Mesothelial cell of epicardium (in vitro differentiated cells): ENCODE measurements around the gene TMEM229A. TPM values are rescaled to one million over a fixed set of nuclear protein-coding genes. Genes with fewer than 3 reads are reported as not detected.

Experiments
- DNase-seq, 2 experiments: peaks; one replicate each; pipeline ENCODE4 v3.0.0; 2021; ENCODE audit warnings: low spot score in 2 of 2; ENCODE audit not compliant: unreplicated experiment in 2 of 2
- H3K27ac Mint-ChIP-seq: 2 replicates; pipeline ENCODE4 v1.8.0; 2021; ENCODE audit warnings: mixed read lengths
- H3K27me3 Mint-ChIP-seq: 2 replicates; pipeline ENCODE4 v1.8.0; 2021; ENCODE audit warnings: low read depth, mixed read lengths
- H3K36me3 Mint-ChIP-seq: 2 replicates; pipeline ENCODE4 v1.8.0; 2021; ENCODE audit warnings: mixed read lengths
- H3K4me1 Mint-ChIP-seq: 2 replicates; pipeline ENCODE4 v1.8.0; 2021; ENCODE audit warnings: mixed read lengths
- H3K4me3 Mint-ChIP-seq: 2 replicates; pipeline ENCODE4 v1.8.0; 2021; ENCODE audit warnings: mild to moderate bottlenecking, moderate library complexity, mixed read lengths
- H3K9me3 Mint-ChIP-seq: 2 replicates; pipeline ENCODE4 v1.8.0; 2021; ENCODE audit warnings: mixed read lengths
- CTCF ChIP-seq: fragments of 200-600 bp; sonication (generic); IDR thresholded peaks from one replicate; pipeline ENCODE4 v1.5.0; 2021; ENCODE audit warnings: antibody characterized with exemption; ENCODE audit not compliant: unreplicated experiment
- total RNA-seq: library from RNA; stranded (reverse); gene quantifications from 3 replicates; pipeline ENCODE4 v1.2.1, GENCODE V29; 2021

TMEM229A gene
- total RNA-seq, 1 donor from 2014 or later = 0.69 TPM

DNA sequence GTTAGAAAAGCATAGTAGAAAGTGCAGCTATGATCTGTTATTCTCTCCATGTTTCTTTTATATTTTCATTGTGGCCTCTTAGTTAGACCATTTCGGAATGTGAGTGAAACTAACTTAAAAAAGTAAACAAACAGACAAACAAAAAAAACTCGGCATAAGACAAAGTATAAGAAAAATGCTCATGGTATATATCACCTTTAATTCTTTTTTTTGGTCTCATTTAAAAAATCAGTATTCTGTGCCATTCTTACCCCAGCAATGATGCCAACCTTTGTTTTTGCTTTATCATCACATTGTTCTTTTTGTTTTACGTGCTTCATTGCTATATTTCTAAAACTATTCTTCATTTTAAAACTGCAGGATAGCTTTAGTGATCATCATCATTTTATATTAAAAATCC, 2.8 kb upstream of the TMEM229A start:
- DNase-seq = no peak
- TF ChIP-seq CTCF = no peak
- H3K4me3 Mint-ChIP-seq = no peak overlapping the region
- H3K4me1 Mint-ChIP-seq = peaks cover 6% of the 10 kb centered on the region
- no peaks in the 10 kb centered on the region for H3K36me3 Mint-ChIP-seq
- no peaks in the 10 kb centered on the region for H3K9me3 Mint-ChIP-seq
- peaks cover 57% of the 10 kb centered on the region for H3K27me3 Mint-ChIP-seq
- no peak overlapping the region for H3K27ac Mint-ChIP-seq

DNA sequence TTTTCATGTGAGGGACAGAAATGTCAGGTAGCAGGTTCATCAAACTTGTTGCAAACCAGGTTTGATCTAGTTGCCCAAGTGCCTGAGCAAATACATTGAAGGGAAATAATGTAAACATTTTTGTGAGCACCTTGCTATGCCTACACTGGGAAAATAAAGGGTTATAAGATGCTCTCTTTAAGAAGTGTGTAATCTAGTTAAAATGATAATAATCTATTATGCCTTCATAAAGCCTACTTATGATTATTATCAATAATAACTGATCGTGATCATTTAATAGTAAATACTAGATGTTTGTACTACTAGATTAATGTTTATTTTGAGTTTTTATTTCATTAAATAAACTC, 1.9 kb upstream of the TMEM229A start:
- no peak for DNase-seq
- Mint-ChIP-seq H3K4me1 (peaks cover 10% of the 10 kb centered on the region), H3K27me3 (peaks cover 64% of the 10 kb centered on the region), H3K36me3 (no peaks in the 10 kb centered on the region), H3K27ac (no peak overlapping the region), H3K9me3 (no peaks in the 10 kb centered on the region), H3K4me3 (peak overlapping the region; percentile 50)
- TF ChIP-seq CTCF = no peak

DNA sequence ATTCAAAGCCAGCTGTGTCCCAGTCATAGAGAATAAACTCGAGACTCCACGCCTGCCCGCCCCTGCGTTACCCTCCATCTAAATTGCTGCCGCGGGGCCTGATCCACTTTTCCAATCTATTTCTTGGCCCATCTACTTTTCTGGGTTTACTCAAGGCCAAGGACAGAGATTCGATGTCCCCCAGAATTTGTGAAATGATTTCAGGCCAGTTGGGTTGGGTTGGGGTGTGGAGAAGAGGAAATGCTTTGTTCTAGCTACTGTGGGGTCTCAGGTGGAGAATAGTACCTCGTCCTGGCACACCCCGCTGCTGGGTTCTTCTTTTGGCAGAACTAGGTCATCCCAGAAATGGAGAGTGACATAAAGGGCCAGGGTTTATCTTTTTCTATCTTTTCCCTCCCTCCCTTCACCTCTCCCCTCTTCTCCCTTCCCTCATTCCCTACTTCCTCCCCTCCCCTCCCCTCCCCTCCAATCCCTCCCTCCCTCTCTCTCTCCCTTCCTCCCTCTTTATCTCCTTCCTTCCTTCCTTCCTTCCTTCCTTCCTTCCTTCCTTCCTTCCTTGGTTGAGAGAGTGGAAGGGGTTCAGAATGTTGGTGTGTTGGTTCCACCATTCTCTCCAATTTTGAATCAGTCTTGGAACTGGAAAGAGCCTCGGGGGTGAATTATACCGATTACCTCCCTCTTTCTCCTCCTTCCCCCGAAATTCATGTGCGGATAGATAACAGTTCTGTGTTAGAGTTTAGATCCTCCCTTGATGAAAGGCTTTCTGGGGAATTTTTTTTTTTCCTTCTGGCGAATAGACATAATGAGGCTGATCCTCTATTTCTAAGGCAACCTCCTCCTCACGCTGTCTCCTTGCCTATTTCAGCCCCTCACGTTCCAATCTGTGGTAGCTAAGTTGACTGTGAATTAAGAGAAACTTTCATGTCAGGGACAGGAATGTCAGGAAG, 1.2 kb upstream of the TMEM229A start:
- Mint-ChIP-seq H3K27me3 (peaks cover 67% of the 10 kb centered on the region), H3K4me1 (peaks cover 15% of the 10 kb centered on the region), H3K27ac (no peak overlapping the region), H3K4me3 (peak overlapping the region; percentile 65), H3K36me3 (no peaks in the 10 kb centered on the region), H3K9me3 (no peaks in the 10 kb centered on the region)
- no peak for DNase-seq
- TF ChIP-seq CTCF = no peak

DNA sequence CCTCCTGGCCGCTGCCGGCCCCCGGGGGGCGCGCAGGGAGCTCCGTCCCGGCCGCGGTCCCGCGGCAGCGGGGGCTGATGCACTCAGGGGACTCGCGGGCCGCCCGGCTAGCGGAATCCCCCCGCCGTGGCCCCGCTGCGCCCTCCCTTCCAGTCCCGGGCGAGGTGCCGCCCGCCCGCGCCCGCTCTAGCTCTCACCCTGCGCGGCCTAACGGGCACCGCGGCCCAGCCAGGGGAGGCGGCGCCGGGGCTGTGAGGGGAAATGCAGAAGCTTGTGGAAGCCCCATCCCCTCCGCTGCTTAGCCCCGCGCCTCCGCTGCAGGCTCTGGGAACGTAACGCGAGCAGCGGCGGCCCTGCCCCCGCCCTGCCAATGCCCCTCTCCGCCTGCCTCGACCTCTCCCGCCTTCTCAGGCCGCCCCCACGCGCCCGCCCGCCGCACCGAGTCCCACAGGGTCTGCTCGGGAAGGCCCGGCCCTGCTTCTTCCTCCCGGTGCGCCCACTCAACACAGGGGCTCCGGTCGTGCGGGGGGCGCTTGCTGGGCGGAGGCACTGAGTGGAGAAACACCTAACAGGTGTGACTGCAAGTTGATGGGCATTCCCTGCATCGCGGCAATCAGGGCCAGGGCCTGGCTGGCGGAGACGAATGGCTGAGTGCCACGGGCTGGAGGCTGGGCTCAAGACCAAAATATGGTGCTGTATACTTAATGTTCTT, 384 bp upstream of the TMEM229A start:
- Mint-ChIP-seq H3K9me3 (no peaks in the 10 kb centered on the region), H3K4me1 (peaks cover 15% of the 10 kb centered on the region), H3K4me3 (peak overlapping the region; percentile 65), H3K27ac (no peak overlapping the region), H3K36me3 (no peaks in the 10 kb centered on the region), H3K27me3 (peaks cover 66% of the 10 kb centered on the region)
- DNase-seq = peak in 1 of 2 experiments; percentile 59
- TF ChIP-seq CTCF = no peak

DNA sequence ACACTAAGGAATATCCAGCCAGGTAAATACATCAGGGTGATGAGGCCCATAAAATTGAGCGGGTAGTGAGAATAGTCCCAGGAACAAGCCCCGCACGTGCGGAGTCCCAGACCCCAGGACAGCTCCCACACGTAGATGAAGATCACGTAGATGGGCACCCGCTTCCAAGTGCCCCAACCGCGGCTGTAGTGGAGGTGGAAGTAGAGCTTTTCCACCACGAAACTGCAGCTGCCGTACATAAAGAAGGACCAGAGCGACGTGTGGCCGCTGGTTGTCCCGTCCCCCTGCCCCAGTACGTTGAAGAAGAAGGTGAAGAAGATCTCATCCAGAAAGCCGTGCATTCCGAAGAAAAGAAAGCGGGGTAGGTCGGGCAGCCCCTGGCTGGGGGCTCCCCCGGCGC, 948 bp downstream of the TMEM229A start:
- TF ChIP-seq CTCF = no peak
- peaks cover 15% of the 10 kb centered on the region for H3K4me1 Mint-ChIP-seq
- peak in 1 of 2 experiments; percentile 41 for DNase-seq
- no peaks in the 10 kb centered on the region for H3K36me3 Mint-ChIP-seq
- no peaks in the 10 kb centered on the region for H3K9me3 Mint-ChIP-seq
- H3K27me3 Mint-ChIP-seq = peaks cover 59% of the 10 kb centered on the region
- no peak overlapping the region for H3K27ac Mint-ChIP-seq
- peak overlapping the region; percentile 80 for H3K4me3 Mint-ChIP-seq
